Measurements from ENCODE around the gene THRAP3.
"Not testable (repeated sequence)": the region's sequence is repeated elsewhere in the genome, so short reads cannot be mapped to it uniquely, and the experiment has no call there.

The THRAP3 gene

GRCh38 chr1:36187800-36188593 lies 36.2 kb upstream of the THRAP3 start:
- peaks cover 16% of the 10 kb centered on the region for H3K4me1 ChIP-seq (ENCODE audit: insufficient read depth, low read length)
- H3K27me3 ChIP-seq (ENCODE audit: control insufficient read depth in 1 of 2, insufficient read depth in 2 of 2, low read length in 2 of 2): no peaks in the 10 kb centered on the region
- H3K9me3 ChIP-seq (ENCODE audit: low read length): no peaks in the 10 kb centered on the region
- H3K9ac ChIP-seq (ENCODE audit: low read length): peak overlapping the region; percentile 31
- peak overlapping the region; percentile 67 for H3K27ac ChIP-seq (ENCODE audit: low read depth, low read length)
- no peak overlapping the region for H3K4me3 ChIP-seq (ENCODE audit: low read depth in 1 of 2, low read length in 2 of 2)
- no peaks in the 10 kb centered on the region for H3K36me3 ChIP-seq (ENCODE audit: insufficient read depth, low read length)

DNA sequence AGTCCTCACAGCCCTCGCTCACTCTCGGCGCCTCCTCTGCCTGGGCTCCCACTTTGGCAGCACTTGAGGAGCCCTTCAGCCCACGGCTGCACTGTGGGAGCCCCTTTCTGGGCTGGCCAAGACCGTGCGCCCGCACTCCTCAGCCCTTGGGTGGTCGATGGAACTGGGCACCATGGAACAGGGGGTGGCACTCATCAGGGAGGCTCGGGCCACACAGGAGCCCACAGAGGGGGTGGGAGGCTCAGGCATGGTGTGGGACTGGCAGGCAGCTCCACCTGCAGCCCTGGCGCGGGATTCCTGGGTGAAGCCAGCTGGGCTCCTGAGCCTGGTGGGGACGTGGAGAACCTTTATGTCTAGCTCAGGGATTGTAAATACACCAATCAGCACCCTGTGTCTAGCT lies 27.4 kb upstream of the THRAP3 start:
- not testable (repeated sequence) for H3K27me3 ChIP-seq (ENCODE audit: control insufficient read depth in 1 of 2, insufficient read depth in 2 of 2, low read length in 2 of 2); H3K9ac ChIP-seq (ENCODE audit: low read length); H3K4me3 ChIP-seq (ENCODE audit: low read depth in 1 of 2, low read length in 2 of 2); H3K4me1 ChIP-seq (ENCODE audit: insufficient read depth, low read length); H3K36me3 ChIP-seq (ENCODE audit: insufficient read depth, low read length); H3K27ac ChIP-seq (ENCODE audit: low read depth, low read length); H3K9me3 ChIP-seq (ENCODE audit: low read length)

- Histone ChIP-seq H3K9me3 (ENCODE audit: low read length) (no peaks in the 10 kb centered on the region), H3K4me1 (ENCODE audit: insufficient read depth, low read length) (peaks cover 6% of the 10 kb centered on the region), H3K36me3 (ENCODE audit: insufficient read depth, low read length) (no peaks in the 10 kb centered on the region), H3K9ac (ENCODE audit: low read length) (no peak overlapping the region), H3K27me3 (ENCODE audit: control insufficient read depth in 1 of 2, insufficient read depth in 2 of 2, low read length in 2 of 2) (no peaks in the 10 kb centered on the region), H3K27ac (ENCODE audit: low read depth, low read length) (no peak overlapping the region), H3K4me3 (ENCODE audit: low read depth in 1 of 2, low read length in 2 of 2) (no peak overlapping the region)
Measured at GRCh38 chr1:36198641-36199040, 25.6 kb upstream of the THRAP3 start.

GRCh38 chr1:36199934-36200741 lies 24.1 kb upstream of the THRAP3 start:
- no peaks in the 10 kb centered on the region for H3K36me3 ChIP-seq (ENCODE audit: insufficient read depth, low read length)
- no peak overlapping the region for H3K9ac ChIP-seq (ENCODE audit: low read length)
- no peak overlapping the region for H3K27ac ChIP-seq (ENCODE audit: low read depth, low read length)
- no peak overlapping the region for H3K4me3 ChIP-seq (ENCODE audit: low read depth in 1 of 2, low read length in 2 of 2)
- no peaks in the 10 kb centered on the region for H3K9me3 ChIP-seq (ENCODE audit: low read length)
- H3K4me1 ChIP-seq (ENCODE audit: insufficient read depth, low read length): peaks cover 14% of the 10 kb centered on the region
- H3K27me3 ChIP-seq (ENCODE audit: control insufficient read depth in 1 of 2, insufficient read depth in 2 of 2, low read length in 2 of 2): no peaks in the 10 kb centered on the region

GRCh38 chr1:36203027-36203553 lies 21.2 kb upstream of the THRAP3 start:
- H3K27me3 ChIP-seq (ENCODE audit: control insufficient read depth in 1 of 2, insufficient read depth in 2 of 2, low read length in 2 of 2): no peaks in the 10 kb centered on the region
- no peaks in the 10 kb centered on the region for H3K9me3 ChIP-seq (ENCODE audit: low read length)
- no peak overlapping the region for H3K27ac ChIP-seq (ENCODE audit: low read depth, low read length)
- H3K4me1 ChIP-seq (ENCODE audit: insufficient read depth, low read length): peaks cover 26% of the 10 kb centered on the region
- no peak overlapping the region for H3K9ac ChIP-seq (ENCODE audit: low read length)
- no peak overlapping the region for H3K4me3 ChIP-seq (ENCODE audit: low read depth in 1 of 2, low read length in 2 of 2)
- H3K36me3 ChIP-seq (ENCODE audit: insufficient read depth, low read length): no peaks in the 10 kb centered on the region

GRCh38 chr1:36203554-36204346 lies 20.5 kb upstream of the THRAP3 start:
- Histone ChIP-seq H3K4me1 (ENCODE audit: insufficient read depth, low read length) (peaks cover 26% of the 10 kb centered on the region), H3K36me3 (ENCODE audit: insufficient read depth, low read length) (no peaks in the 10 kb centered on the region), H3K4me3 (ENCODE audit: low read depth in 1 of 2, low read length in 2 of 2) (no peak overlapping the region), H3K9ac (ENCODE audit: low read length) (no peak overlapping the region), H3K9me3 (ENCODE audit: low read length) (no peaks in the 10 kb centered on the region), H3K27me3 (ENCODE audit: control insufficient read depth in 1 of 2, insufficient read depth in 2 of 2, low read length in 2 of 2) (no peaks in the 10 kb centered on the region), H3K27ac (ENCODE audit: low read depth, low read length) (no peak overlapping the region)

GRCh38 chr1:36204347-36204909 lies 19.8 kb upstream of the THRAP3 start:
- Histone ChIP-seq H3K27me3 (ENCODE audit: control insufficient read depth in 1 of 2, insufficient read depth in 2 of 2, low read length in 2 of 2) (no peaks in the 10 kb centered on the region), H3K27ac (ENCODE audit: low read depth, low read length) (no peak overlapping the region), H3K4me3 (ENCODE audit: low read depth in 1 of 2, low read length in 2 of 2) (no peak overlapping the region), H3K36me3 (ENCODE audit: insufficient read depth, low read length) (no peaks in the 10 kb centered on the region), H3K9me3 (ENCODE audit: low read length) (no peaks in the 10 kb centered on the region), H3K4me1 (ENCODE audit: insufficient read depth, low read length) (peaks cover 26% of the 10 kb centered on the region), H3K9ac (ENCODE audit: low read length) (no peak overlapping the region)

DNA sequence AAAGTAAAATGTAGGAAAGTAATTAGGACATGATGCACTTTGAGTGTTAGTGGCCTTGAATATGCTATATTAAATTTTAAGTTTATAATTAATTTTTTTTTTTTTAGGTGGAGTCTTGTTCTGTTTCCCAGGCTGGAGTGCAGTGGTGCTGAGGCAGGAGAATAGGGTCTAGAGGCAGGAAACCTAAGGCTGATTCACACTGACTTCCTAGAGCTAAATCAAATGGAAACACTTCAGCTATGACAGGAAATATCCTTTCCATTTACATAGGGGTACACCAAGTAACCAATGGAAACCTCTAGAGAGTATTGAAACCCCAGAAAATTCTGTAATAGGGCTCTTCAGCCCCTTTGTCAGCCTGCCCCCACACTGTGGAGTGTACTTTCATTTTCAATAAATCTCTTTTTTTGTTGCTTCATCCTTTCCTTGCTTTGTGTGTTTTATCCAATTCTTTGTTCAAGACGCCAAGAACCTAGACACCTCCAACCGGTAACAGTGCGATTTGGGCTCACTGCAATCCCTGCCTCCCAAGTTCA lies 17.9 kb upstream of the THRAP3 start:
- Histone ChIP-seq H3K4me3 (ENCODE audit: low read depth in 1 of 2, low read length in 2 of 2) (no peak overlapping the region), H3K9ac (ENCODE audit: low read length) (no peak overlapping the region), H3K36me3 (ENCODE audit: insufficient read depth, low read length) (no peaks in the 10 kb centered on the region), H3K9me3 (ENCODE audit: low read length) (no peaks in the 10 kb centered on the region), H3K27ac (ENCODE audit: low read depth, low read length) (no peak overlapping the region), H3K4me1 (ENCODE audit: insufficient read depth, low read length) (peaks cover 23% of the 10 kb centered on the region), H3K27me3 (ENCODE audit: control insufficient read depth in 1 of 2, insufficient read depth in 2 of 2, low read length in 2 of 2) (no peaks in the 10 kb centered on the region)

DNA sequence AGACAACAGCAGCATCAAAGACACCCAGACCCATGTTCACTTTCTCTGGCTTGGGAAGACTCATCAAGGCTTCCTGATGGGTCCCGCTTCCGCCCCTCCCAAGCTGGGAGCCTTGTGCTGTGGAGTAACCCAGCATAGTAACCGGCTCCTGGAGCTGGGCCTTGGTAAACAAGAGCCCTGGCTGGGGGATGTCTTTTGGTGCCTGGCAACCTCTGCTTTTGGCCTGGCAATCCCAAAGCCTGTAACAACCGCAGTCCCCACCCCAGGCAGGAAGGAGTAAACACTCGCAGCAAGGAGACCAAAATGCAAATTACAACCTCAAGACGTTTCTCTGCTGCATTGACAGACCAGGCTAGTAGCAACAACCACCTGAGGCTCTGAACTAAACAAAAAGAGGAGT lies 16.9 kb upstream of the THRAP3 start:
- peaks cover 23% of the 10 kb centered on the region for H3K4me1 ChIP-seq (ENCODE audit: insufficient read depth, low read length)
- no peak overlapping the region for H3K27ac ChIP-seq (ENCODE audit: low read depth, low read length)
- no peak overlapping the region for H3K9ac ChIP-seq (ENCODE audit: low read length)
- H3K27me3 ChIP-seq (ENCODE audit: control insufficient read depth in 1 of 2, insufficient read depth in 2 of 2, low read length in 2 of 2): no peaks in the 10 kb centered on the region
- H3K9me3 ChIP-seq (ENCODE audit: low read length): no peaks in the 10 kb centered on the region
- no peaks in the 10 kb centered on the region for H3K36me3 ChIP-seq (ENCODE audit: insufficient read depth, low read length)
- H3K4me3 ChIP-seq (ENCODE audit: low read depth in 1 of 2, low read length in 2 of 2): no peak overlapping the region

- Histone ChIP-seq H3K4me1 (ENCODE audit: insufficient read depth, low read length) (peaks cover 15% of the 10 kb centered on the region), H3K36me3 (ENCODE audit: insufficient read depth, low read length) (no peaks in the 10 kb centered on the region), H3K27me3 (ENCODE audit: control insufficient read depth in 1 of 2, insufficient read depth in 2 of 2, low read length in 2 of 2) (no peaks in the 10 kb centered on the region), H3K4me3 (ENCODE audit: low read depth in 1 of 2, low read length in 2 of 2) (no peak overlapping the region), H3K9ac (ENCODE audit: low read length) (no peak overlapping the region), H3K9me3 (ENCODE audit: low read length) (no peaks in the 10 kb centered on the region), H3K27ac (ENCODE audit: low read depth, low read length) (no peak overlapping the region)
Measured at GRCh38 chr1:36208978-36209703, 15.1 kb upstream of the THRAP3 start.

Measured in muscle layer of colon (tissue), 2 donors.